RWPE1 (cell line): ENCODE data around the gene EDEM3.

ENCODE experiments used
- CTCF ChIA-PET: fragments of 350-600 bp; sonication (Branson Sonifier 250); formaldehyde crosslinking; extraction: SDS; loops from one replicate; lab custom pipeline; 2021; lab: Yijun Ruan, JAX
- POLR2A ChIA-PET: fragments of 400-600 bp; formaldehyde crosslinking; extraction: SDS; loops from one replicate; lab custom pipeline; 2020; ENCODE audit warnings: antibody characterized with exemption; ENCODE audit not compliant: low non-redundant PET; lab: Yijun Ruan, JAX
- DNase-seq: peaks from one replicate; pipeline ENCODE4 v3.0.0; 2012; ENCODE audit warnings: low spot score
- H3K27ac ChIP-seq: fragments of 450-650 bp; 2 replicates; pipeline ENCODE4 v1.5.1; 2017
- TF ChIP-seq, protein P1 (sequence below): fragments of 450-650 bp; conservative IDR thresholded peaks from 2 replicates; pipeline ENCODE4 v1.5.1; 2017; ENCODE audit warnings: low read depth, mild to moderate bottlenecking

The EDEM3 gene

DNA sequence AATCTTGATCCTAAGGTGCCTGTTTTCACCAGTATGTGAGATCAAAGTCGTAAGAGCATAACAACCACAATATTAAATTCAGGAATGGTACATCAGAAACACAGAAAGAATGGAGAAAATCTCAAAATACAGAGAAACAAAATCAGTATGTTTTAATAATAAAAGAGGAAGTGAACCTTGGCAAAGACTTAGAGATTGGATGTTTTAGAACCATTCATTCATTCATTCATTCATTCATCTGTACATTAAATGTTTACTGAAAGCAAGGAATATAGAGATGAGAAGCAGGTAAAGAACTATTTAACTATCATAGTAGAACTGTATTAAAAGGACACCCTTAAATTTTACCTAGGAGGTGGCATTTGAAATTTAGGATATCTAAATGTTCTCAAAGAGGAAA lies 55.7 kb downstream of the EDEM3 start:
- TF ChIP-seq, protein P1, sequence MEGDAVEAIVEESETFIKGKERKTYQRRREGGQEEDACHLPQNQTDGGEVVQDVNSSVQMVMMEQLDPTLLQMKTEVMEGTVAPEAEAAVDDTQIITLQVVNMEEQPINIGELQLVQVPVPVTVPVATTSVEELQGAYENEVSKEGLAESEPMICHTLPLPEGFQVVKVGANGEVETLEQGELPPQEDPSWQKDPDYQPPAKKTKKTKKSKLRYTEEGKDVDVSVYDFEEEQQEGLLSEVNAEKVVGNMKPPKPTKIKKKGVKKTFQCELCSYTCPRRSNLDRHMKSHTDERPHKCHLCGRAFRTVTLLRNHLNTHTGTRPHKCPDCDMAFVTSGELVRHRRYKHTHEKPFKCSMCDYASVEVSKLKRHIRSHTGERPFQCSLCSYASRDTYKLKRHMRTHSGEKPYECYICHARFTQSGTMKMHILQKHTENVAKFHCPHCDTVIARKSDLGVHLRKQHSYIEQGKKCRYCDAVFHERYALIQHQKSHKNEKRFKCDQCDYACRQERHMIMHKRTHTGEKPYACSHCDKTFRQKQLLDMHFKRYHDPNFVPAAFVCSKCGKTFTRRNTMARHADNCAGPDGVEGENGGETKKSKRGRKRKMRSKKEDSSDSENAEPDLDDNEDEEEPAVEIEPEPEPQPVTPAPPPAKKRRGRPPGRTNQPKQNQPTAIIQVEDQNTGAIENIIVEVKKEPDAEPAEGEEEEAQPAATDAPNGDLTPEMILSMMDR: no peak
- no peak overlapping the region for H3K27ac ChIP-seq
- ChIA-PET CTCF (no interaction called here), POLR2A (no interaction called here)
- no peak for DNase-seq

DNA sequence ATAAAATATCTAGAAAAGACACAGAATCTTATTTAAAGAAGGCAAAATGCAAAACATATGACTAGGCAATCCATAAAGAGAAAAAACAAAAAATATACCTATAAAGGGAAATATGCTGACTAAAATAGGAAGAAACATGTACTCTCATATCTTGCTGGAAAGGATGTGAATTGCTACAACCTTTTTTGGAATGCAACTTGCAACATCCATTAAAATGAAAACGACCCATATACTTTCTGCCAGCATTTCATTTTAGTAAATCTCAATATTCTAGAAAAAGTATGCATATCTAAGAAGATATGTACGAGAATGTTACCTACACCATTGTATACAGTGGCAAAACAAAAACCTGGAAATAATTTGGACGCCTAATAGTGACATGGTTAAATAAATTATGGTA lies 56.6 kb downstream of the EDEM3 start:
- TF ChIP-seq, protein P1: no peak
- ChIA-PET CTCF (no interaction called here), POLR2A (interaction anchor here (0.5 kb wide), 1 partner anchor 142 kb away, joined by 5 read pairs; no protein-coding TSS in a partner anchor)
- H3K27ac ChIP-seq: no peak overlapping the region
- DNase-seq: no peak

DNA sequence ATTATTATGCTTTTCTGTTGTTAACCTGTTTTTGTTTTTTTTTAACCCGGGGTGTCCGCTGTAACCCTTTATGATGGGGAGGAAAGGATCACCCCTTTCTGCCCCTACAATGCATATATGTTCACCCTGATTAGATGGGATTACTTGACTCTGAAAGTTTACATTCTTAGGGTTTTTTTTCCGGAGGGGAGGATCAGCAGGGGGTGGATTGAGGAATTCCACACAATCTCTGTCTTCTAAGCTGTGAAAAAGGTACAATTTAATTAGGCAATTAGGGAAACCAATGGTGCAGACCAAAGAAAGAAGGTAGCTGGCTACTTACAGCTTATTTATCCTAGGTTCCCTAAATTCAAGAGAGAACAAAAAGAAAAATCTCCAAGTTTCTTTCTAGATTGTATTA lies 58.3 kb downstream of the EDEM3 start:
- no peak for DNase-seq
- POLR2A ChIA-PET: no interaction called here
- CTCF ChIA-PET: interaction anchor here (0.6 to 0.7 kb wide), 2 partner anchors 33 to 94 kb away, joined by 3 read pairs; no protein-coding TSS in a partner anchor
- TF ChIP-seq, protein P1: no peak
- no peak overlapping the region for H3K27ac ChIP-seq

DNA sequence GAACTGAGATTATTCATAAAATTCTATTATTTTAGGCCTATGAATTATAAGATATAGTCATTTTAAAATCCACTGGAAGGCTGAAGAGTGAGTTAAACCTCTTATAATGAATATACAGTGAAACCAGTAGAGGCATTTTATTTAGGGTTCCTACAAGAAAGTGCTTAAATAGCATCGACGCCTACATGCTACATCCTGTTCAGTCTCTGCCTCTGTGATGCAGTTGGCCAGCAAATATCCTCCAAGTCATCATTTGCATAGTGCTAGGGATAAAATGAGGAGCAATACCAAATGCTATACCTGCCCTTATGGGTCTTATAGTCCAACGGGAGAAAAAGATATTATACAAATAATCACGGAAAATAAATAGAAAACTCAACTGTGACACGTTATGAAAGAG lies 59.6 kb downstream of the EDEM3 start:
- no peak overlapping the region for H3K27ac ChIP-seq
- TF ChIP-seq, protein P1: no peak
- ChIA-PET CTCF (no interaction called here), POLR2A (no interaction called here)
- DNase-seq: no peak

DNA sequence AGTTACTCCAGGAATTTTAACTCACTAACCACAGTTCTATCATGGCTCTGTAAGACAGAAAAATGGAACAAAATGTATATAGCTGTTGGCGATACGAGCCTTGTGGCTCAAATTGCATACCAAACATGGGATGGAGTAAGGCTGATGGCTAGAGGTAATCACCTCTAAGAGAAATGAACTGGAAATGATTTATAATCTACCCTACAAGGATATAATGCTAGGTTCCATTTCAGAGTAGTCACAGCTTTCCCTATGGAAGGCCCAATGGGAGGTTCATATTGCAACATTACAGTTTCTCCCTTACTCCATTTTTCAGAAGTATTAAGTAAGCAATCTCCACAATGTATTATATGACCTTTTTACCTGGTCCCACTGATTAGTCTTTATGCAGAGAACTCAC lies 61.6 kb downstream of the EDEM3 start:
- TF ChIP-seq, protein P1: no peak
- DNase-seq: no peak
- H3K27ac ChIP-seq: no peak overlapping the region
- ChIA-PET POLR2A (no interaction called here), CTCF (interaction anchor here (0.6 to 2.2 kb wide), 5 partner anchors 24 to 1411 kb away, joined by 3 to 5 read pairs (median 5); no protein-coding TSS in a partner anchor)

DNA sequence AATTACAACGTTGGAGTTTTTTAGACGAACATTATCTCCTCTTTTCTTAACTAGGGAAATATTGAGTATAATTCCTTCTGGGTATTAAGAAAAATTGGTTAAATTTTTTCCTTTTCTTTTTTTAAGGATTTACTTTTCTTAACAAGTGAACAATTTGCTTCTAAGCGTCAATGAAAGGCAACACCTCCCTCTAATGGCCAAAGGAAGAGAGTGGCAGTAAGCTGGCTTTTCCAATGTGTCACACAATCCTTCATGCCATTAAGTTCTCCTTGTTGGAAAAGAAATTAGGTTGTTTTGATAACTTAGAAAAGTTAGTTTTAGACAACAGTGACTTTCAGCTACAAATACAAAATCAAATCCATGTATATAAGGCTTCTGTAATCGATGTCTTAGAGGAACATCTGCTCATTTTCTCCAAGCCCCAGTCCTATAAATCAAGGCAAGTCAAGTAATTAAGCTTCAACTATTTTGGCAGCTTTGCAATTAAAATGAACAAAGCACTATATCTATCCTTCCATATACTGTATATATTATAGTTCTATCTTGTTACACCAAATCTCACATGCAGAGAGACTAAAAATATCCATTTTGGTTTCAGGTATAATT lies 62.8 kb downstream of the EDEM3 start:
- H3K27ac ChIP-seq: no peak overlapping the region
- peak; percentile 16 for DNase-seq
- CTCF ChIA-PET: interaction anchor here (0.6 to 2.2 kb wide), 18 partner anchors 14 to 758 kb away, joined by 3 to 9 read pairs (median 5); no protein-coding TSS in a partner anchor
- TF ChIP-seq, protein P1: peak; percentile 80
- POLR2A ChIA-PET: no interaction called here
